Testis (tissue), 2 donors: ENCODE measurements around the gene OR7G2.

Source experiments
- POLR2A ChIP-seq: fragments of 450-650 bp; IDR thresholded peaks from one replicate; pipeline ENCODE4 v1.6.1; 2017; ENCODE audit warnings: antibody characterized with exemption, mild to moderate bottlenecking, moderate library complexity
- TF ChIP-seq, protein P1 (sequence below), 3 experiments: fragments of 450-650 bp in 2 of 3; fragments of 200-600 bp in 1 of 3; sonication (generic) in 1 of 3; IDR thresholded peaks; one replicate each; pipeline ENCODE4 v1.5.1; 2016 to 2019; ENCODE audit warnings: antibody characterized with exemption in 3 of 3, mild to moderate bottlenecking in 2 of 3, moderate library complexity in 1 of 3

DNA sequence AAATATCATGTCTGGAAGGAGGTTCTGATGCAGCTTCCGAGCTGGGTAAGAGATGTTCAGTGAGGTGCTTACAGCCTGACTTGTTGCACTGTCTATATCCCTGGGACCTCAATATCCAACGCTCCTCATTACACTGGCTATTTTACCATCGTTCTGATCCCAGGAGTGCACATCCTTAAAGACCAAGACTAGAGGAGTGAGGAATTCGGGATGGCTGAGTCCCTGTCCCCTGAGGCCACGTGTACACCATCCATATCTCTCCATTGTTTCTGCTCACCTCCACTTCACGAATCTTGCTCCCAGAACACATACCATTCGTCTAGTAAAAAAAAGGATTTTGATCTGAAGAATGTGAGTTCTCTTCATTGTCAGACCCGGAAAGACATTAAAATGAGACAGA is at the start of gene OR7G2:
- TF ChIP-seq, protein P1, sequence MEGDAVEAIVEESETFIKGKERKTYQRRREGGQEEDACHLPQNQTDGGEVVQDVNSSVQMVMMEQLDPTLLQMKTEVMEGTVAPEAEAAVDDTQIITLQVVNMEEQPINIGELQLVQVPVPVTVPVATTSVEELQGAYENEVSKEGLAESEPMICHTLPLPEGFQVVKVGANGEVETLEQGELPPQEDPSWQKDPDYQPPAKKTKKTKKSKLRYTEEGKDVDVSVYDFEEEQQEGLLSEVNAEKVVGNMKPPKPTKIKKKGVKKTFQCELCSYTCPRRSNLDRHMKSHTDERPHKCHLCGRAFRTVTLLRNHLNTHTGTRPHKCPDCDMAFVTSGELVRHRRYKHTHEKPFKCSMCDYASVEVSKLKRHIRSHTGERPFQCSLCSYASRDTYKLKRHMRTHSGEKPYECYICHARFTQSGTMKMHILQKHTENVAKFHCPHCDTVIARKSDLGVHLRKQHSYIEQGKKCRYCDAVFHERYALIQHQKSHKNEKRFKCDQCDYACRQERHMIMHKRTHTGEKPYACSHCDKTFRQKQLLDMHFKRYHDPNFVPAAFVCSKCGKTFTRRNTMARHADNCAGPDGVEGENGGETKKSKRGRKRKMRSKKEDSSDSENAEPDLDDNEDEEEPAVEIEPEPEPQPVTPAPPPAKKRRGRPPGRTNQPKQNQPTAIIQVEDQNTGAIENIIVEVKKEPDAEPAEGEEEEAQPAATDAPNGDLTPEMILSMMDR (IDR thresholded peaks at IDR 0.05): no peak
- TF ChIP-seq POLR2A: no peak
